H9 (cell line): ENCODE measurements around the gene GPHA2. TPM values are rescaled to one million over a fixed set of nuclear protein-coding genes. Genes with fewer than 3 reads are reported as not detected.

Source experiments
- DNase-seq: peaks from one replicate; pipeline ENCODE4 v3.0.0-alpha.2; 2017
- H2AFZ ChIP-seq: one replicate; pipeline ENCODE4 v1.6.1; 2013; ENCODE audit warnings: mild to moderate bottlenecking, low read length, control low read depth, moderate library complexity
- H2AK5ac ChIP-seq: 2 replicates; pipeline ENCODE4 v1.6.1; 2013; ENCODE audit warnings: low read length, control low read depth, mixed read lengths; ENCODE audit not compliant: insufficient read length
- H2BK120ac ChIP-seq: one replicate; pipeline ENCODE4 v1.6.1; 2013; ENCODE audit warnings: low read depth, mild to moderate bottlenecking, low read length, control low read depth, inconsistent platforms; ENCODE audit not compliant: poor library complexity, severe bottlenecking
- H2BK12ac ChIP-seq: 2 replicates; pipeline ENCODE4 v1.6.1; 2013; ENCODE audit warnings: low read length, control low read depth, mixed read lengths, low read depth; ENCODE audit not compliant: insufficient read length
- H2BK15ac ChIP-seq: 2 replicates; pipeline ENCODE4 v1.6.1; 2013; ENCODE audit warnings: low read depth, low read length, control low read depth
- H2BK20ac ChIP-seq: one replicate; pipeline ENCODE4 v1.6.1; 2013; ENCODE audit warnings: low read depth, mild to moderate bottlenecking, low read length, control low read depth, inconsistent platforms; ENCODE audit not compliant: poor library complexity, severe bottlenecking
- H2BK5ac ChIP-seq: 2 replicates; pipeline ENCODE4 v1.6.1; 2013; ENCODE audit warnings: low read length, control low read depth, mixed read lengths; ENCODE audit not compliant: insufficient read length
- H3K14ac ChIP-seq: 2 replicates; pipeline ENCODE4 v1.6.1; 2013; ENCODE audit warnings: low read length, control low read depth; ENCODE audit not compliant: insufficient read depth
- H3K18ac ChIP-seq: 2 replicates; pipeline ENCODE4 v1.6.1; 2013; ENCODE audit warnings: low read depth, mild to moderate bottlenecking, mixed read lengths, low read length, control low read depth; ENCODE audit not compliant: insufficient read length
- H3K23ac ChIP-seq: 2 replicates; pipeline ENCODE4 v1.6.1; 2013; ENCODE audit warnings: low read length, control low read depth, mixed read lengths, low read depth; ENCODE audit not compliant: insufficient read length
- H3K23me2 ChIP-seq: 2 replicates; pipeline ENCODE4 v1.6.1; 2013; ENCODE audit warnings: low read depth, mild to moderate bottlenecking, mixed read lengths, low read length, control low read depth; ENCODE audit not compliant: insufficient read length, poor library complexity, severe bottlenecking
- H3K27ac ChIP-seq: 2 replicates; pipeline ENCODE4 v1.5.1; 2013; ENCODE audit warnings: low read length, control low read depth, mixed read lengths, low read depth; ENCODE audit not compliant: insufficient read length
- H3K27me3 ChIP-seq: 2 replicates; pipeline ENCODE4 v1.6.1; 2013; ENCODE audit warnings: low read length, control low read depth, inconsistent platforms; ENCODE audit not compliant: insufficient read depth
- H3K4ac ChIP-seq: 2 replicates; pipeline ENCODE4 v1.6.1; 2013; ENCODE audit warnings: low read depth, mild to moderate bottlenecking, control low read depth, inconsistent platforms, low read length, moderate library complexity
- H3K4me1 ChIP-seq: 2 replicates; pipeline ENCODE4 v1.6.1; 2013; ENCODE audit warnings: low read length, control low read depth, inconsistent platforms; ENCODE audit not compliant: insufficient read depth
- H3K4me2 ChIP-seq: 2 replicates; pipeline ENCODE4 v1.6.1; 2013; ENCODE audit warnings: low read length, control low read depth, mixed read lengths; ENCODE audit not compliant: insufficient read length, insufficient read depth
- H3K56ac ChIP-seq: 2 replicates; pipeline ENCODE4 v1.6.1; 2013; ENCODE audit warnings: low read depth, mild to moderate bottlenecking, mixed read lengths, low read length, control low read depth; ENCODE audit not compliant: insufficient read length
- H3K79me1 ChIP-seq: 2 replicates; pipeline ENCODE4 v1.6.1; 2013; ENCODE audit warnings: low read depth, mild to moderate bottlenecking, moderate library complexity, low read length, control low read depth, inconsistent platforms; ENCODE audit not compliant: insufficient read depth, poor library complexity, severe bottlenecking
- H3K79me2 ChIP-seq: 2 replicates; pipeline ENCODE4 v1.6.1; 2013; ENCODE audit warnings: low read length, control low read depth, inconsistent platforms; ENCODE audit not compliant: insufficient read depth
- H3K9ac ChIP-seq: 2 replicates; pipeline ENCODE4 v1.6.1; 2013; ENCODE audit warnings: low read length, control low read depth, mixed read lengths; ENCODE audit not compliant: insufficient read length; ENCODE audit errors: extremely low read depth
- H3K9me3 ChIP-seq: one replicate; pipeline ENCODE4 v1.6.1; 2013; ENCODE audit warnings: low read depth, low read length, inconsistent platforms; ENCODE audit not compliant: control insufficient read depth
- H3T11ph ChIP-seq: one replicate; pipeline ENCODE4 v1.6.1; 2013; ENCODE audit warnings: mild to moderate bottlenecking, low read length, control low read depth, inconsistent platforms
- H4K20me1 ChIP-seq: one replicate; pipeline ENCODE4 v1.6.1; 2013; ENCODE audit not compliant: control insufficient read depth, insufficient read length, insufficient read depth
- H4K5ac ChIP-seq: 2 replicates; pipeline ENCODE4 v1.6.1; 2013; ENCODE audit warnings: low read depth, mild to moderate bottlenecking, mixed read lengths, low read length, control low read depth; ENCODE audit not compliant: insufficient read length
- H4K8ac ChIP-seq: replicated peaks from 2 replicates; pipeline ENCODE4 v1.6.1; 2013; ENCODE audit warnings: low read length, control low read depth, mixed read lengths, low read depth; ENCODE audit not compliant: insufficient read length
- H4K91ac ChIP-seq: 2 replicates; pipeline ENCODE4 v1.6.1; 2013; ENCODE audit warnings: low read depth, mild to moderate bottlenecking, moderate library complexity, mixed read lengths, low read length, control low read depth; ENCODE audit not compliant: insufficient read length
- H3K27ac Mint-ChIP-seq, 3 experiments: 2 replicates in 2 of 3; 3 replicates in 1 of 3; pipeline ENCODE4 v1.8.0; 2020 to 2021; ENCODE audit warnings: mixed read lengths in 3 of 3, mild to moderate bottlenecking in 1 of 3, moderate library complexity in 1 of 3
- H3K27me3 Mint-ChIP-seq: 2 replicates; pipeline ENCODE4 v1.8.0; 2021; ENCODE audit warnings: low read depth, mild to moderate bottlenecking, moderate library complexity, mixed read lengths
- H3K36me3 Mint-ChIP-seq, 3 experiments: 2 replicates in 2 of 3; 3 replicates in 1 of 3; pipeline ENCODE4 v1.8.0; 2020 to 2021; ENCODE audit warnings: low read depth in 3 of 3, mixed read lengths in 3 of 3; ENCODE audit not compliant: insufficient read depth in 1 of 3
- H3K4me1 Mint-ChIP-seq, 2 experiments: 2 replicates each; pipeline ENCODE4 v1.8.0; 2020; ENCODE audit warnings: mixed read lengths in 2 of 2
- H3K4me3 Mint-ChIP-seq, 2 experiments: 2 replicates in 1 of 2; 3 replicates in 1 of 2; pipeline ENCODE4 v1.8.0; 2020 to 2021; ENCODE audit warnings: mild to moderate bottlenecking in 2 of 2, mixed read lengths in 2 of 2, moderate library complexity in 1 of 2
- H3K9me3 Mint-ChIP-seq, 2 experiments: 2 replicates in 1 of 2; 3 replicates in 1 of 2; pipeline ENCODE4 v1.8.0; 2020; ENCODE audit warnings: mild to moderate bottlenecking in 2 of 2, mixed read lengths in 2 of 2, moderate library complexity in 1 of 2
- CTCF ChIP-seq: fragments of 200-600 bp; sonication (generic); conservative IDR thresholded peaks from 3 replicates; pipeline ENCODE4 v1.8.0; 2021; ENCODE audit warnings: antibody characterized with exemption, mild to moderate bottlenecking
- WGBS: extraction: QIAGEN DNeasy Blood & Tissue Kit; methylation state at CpG from one replicate; pipeline ENCODE4 v1.1.7; 2013; ENCODE audit warnings: missing lambda C conversion rate, low lambda C conversion rate, mixed read lengths; ENCODE audit not compliant: insufficient read length; ENCODE audit errors: extremely low coverage; 5-methylcytosine and 5-hydroxymethylcytosine counted together
- total RNA-seq: library from RNA; stranded (reverse); gene quantifications from 2 replicates; pipeline ENCODE4 v1.2.1, GENCODE V29; 2021

The GPHA2 gene
- total RNA-seq, 1 experiment from 2014 or later: 2.1 TPM

GRCh38 chr11:64951529-64951928 is 15.8 kb upstream of the GPHA2 start:
- no peak overlapping the region for H4K5ac ChIP-seq
- no peaks in the 10 kb centered on the region for H3K23me2 ChIP-seq
- no peaks in the 10 kb centered on the region for H3K9me3 Mint-ChIP-seq
- H2AFZ ChIP-seq: no peak overlapping the region
- no peak overlapping the region for H4K8ac ChIP-seq
- H3K18ac ChIP-seq: no peak overlapping the region
- no peak overlapping the region for H2BK12ac ChIP-seq
- no peak overlapping the region for H3K4ac ChIP-seq
- peaks cover 5% of the 10 kb centered on the region for H3K27me3 Mint-ChIP-seq
- H4K91ac ChIP-seq: no peak overlapping the region
- no peak for TF ChIP-seq CTCF
- H3K14ac ChIP-seq: no peak overlapping the region
- H3K9ac ChIP-seq: no peak overlapping the region
- no peaks in the 10 kb centered on the region for H3K36me3 Mint-ChIP-seq
- H3K4me3 Mint-ChIP-seq: no peak overlapping the region
- H3K56ac ChIP-seq: no peak overlapping the region
- no peak overlapping the region for H2BK20ac ChIP-seq
- no peaks in the 10 kb centered on the region for H3K79me1 ChIP-seq
- no peaks in the 10 kb centered on the region for H3K4me1 ChIP-seq
- no peak for DNase-seq
- H2BK15ac ChIP-seq: no peak overlapping the region
- H3K23ac ChIP-seq: no peak overlapping the region
- H4K20me1 ChIP-seq: no peaks in the 10 kb centered on the region
- H3K4me2 ChIP-seq: no peak overlapping the region
- H3K9me3 ChIP-seq: no peaks in the 10 kb centered on the region
- H2AK5ac ChIP-seq: no peak overlapping the region
- no peaks in the 10 kb centered on the region for H3K79me2 ChIP-seq
- H3K27me3 ChIP-seq: no peaks in the 10 kb centered on the region
- H2BK5ac ChIP-seq: no peak overlapping the region
- H3K27ac Mint-ChIP-seq: no peak overlapping the region
- no peaks in the 10 kb centered on the region for H3K4me1 Mint-ChIP-seq
- WGBS: no CpG with 5 or more reads among the region's 4 CpGs
- H3K27ac ChIP-seq: no peak overlapping the region
- no peak overlapping the region for H3T11ph ChIP-seq
- H2BK120ac ChIP-seq: no peak overlapping the region
